Uterus (tissue), 2 donors: Measurements from ENCODE around the gene SMIM10L1.

ENCODE experiments used
- POLR2A ChIP-seq, 2 donors: fragments of 450-650 bp; IDR thresholded peaks; one replicate each; pipeline ENCODE4 v1.6.1; 2016; ENCODE audit warnings: antibody characterized with exemption in 2 of 2, mild to moderate bottlenecking in 1 of 2, moderate library complexity in 1 of 2
- TF ChIP-seq, protein P1 (sequence below), 4 experiments: fragments of 200-600 bp in 2 of 4; fragments of 450-650 bp in 2 of 4; sonication (generic) in 2 of 4; IDR thresholded peaks; one replicate each; pipeline ENCODE4 v1.5.1; 2016 to 2019; ENCODE audit warnings: antibody characterized with exemption in 4 of 4, mild to moderate bottlenecking in 2 of 4, moderate library complexity in 1 of 4

DNA sequence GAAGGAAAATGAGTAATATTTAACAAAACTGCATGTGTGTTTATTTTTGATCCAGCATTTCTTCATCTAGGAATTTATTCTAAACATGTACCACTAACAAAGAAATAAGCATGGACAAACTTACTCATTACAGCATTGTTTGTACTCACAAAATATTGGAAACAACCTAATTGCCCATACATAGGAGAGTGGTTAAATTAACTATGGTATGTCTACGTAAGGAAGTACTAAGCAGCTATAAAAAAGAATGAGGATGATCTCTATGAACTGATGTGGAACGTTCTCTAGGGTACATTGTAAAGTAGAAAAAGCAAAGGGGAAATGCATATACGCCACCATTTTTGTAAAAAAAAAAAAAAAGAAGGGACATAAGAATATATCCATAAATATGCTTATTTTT, 33.2 kb downstream of the SMIM10L1 start:
- TF ChIP-seq, protein P1, sequence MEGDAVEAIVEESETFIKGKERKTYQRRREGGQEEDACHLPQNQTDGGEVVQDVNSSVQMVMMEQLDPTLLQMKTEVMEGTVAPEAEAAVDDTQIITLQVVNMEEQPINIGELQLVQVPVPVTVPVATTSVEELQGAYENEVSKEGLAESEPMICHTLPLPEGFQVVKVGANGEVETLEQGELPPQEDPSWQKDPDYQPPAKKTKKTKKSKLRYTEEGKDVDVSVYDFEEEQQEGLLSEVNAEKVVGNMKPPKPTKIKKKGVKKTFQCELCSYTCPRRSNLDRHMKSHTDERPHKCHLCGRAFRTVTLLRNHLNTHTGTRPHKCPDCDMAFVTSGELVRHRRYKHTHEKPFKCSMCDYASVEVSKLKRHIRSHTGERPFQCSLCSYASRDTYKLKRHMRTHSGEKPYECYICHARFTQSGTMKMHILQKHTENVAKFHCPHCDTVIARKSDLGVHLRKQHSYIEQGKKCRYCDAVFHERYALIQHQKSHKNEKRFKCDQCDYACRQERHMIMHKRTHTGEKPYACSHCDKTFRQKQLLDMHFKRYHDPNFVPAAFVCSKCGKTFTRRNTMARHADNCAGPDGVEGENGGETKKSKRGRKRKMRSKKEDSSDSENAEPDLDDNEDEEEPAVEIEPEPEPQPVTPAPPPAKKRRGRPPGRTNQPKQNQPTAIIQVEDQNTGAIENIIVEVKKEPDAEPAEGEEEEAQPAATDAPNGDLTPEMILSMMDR (IDR thresholded peaks at IDR 0.05): no peak
- TF ChIP-seq POLR2A (IDR thresholded peaks at IDR 0.05): no peak
